Choroid plexus epithelial cell (primary cell): Measurements from ENCODE around the gene QARS1.

Experiments
- DNase-seq: peaks from one replicate; pipeline ENCODE4 v3.0.0-alpha.2; 2010; ENCODE audit warnings: low read depth
- H3K4me3 ChIP-seq: 2 replicates; pipeline ENCODE4 v1.5.1; 2011; ENCODE audit warnings: low read depth, mild to moderate bottlenecking, control low read depth, low read length, moderate library complexity
- CTCF ChIP-seq: conservative IDR thresholded peaks from 2 replicates; pipeline ENCODE4 v1.5.1; 2011; ENCODE audit warnings: low read depth, mild to moderate bottlenecking, control low read depth, inconsistent platforms, low read length, moderate library complexity

The QARS1 gene

GRCh38 chr3:49124991-49125670 is 20.6 kb upstream of the QARS1 start:
- TF ChIP-seq CTCF, result peak; percentile 30
- no peak overlapping the region for H3K4me3 ChIP-seq
- DNase-seq, result no peak

GRCh38 chr3:49124203-49124602 is 19.6 kb upstream of the QARS1 start:
- TF ChIP-seq CTCF, result no peak
- no peak overlapping the region for H3K4me3 ChIP-seq

GRCh38 chr3:49123687-49124086 is 19.1 kb upstream of the QARS1 start:
- H3K4me3 ChIP-seq, result no peak overlapping the region
- no peak for TF ChIP-seq CTCF
- DNase-seq, result no peak

More at GRCh38 chr3:49124203-49124602, 19.6 kb upstream of the QARS1 start:
- no peak for DNase-seq

GRCh38 chr3:49122886-49123545 is 18.5 kb upstream of the QARS1 start:
- no peak for TF ChIP-seq CTCF

GRCh38 chr3:49122451-49122850 is 17.9 kb upstream of the QARS1 start:
- DNase-seq, result no peak
- TF ChIP-seq CTCF, result no peak
- H3K4me3 ChIP-seq, result no peak overlapping the region

More at GRCh38 chr3:49122886-49123545, 18.5 kb upstream of the QARS1 start:
- H3K4me3 ChIP-seq, result no peak overlapping the region
- DNase-seq, result no peak

GRCh38 chr3:49122022-49122421 is 17.5 kb upstream of the QARS1 start:
- no peak for TF ChIP-seq CTCF
- no peak overlapping the region for H3K4me3 ChIP-seq
- DNase-seq, result no peak
